ENCODE data around the gene TEKTIP1.
"Not testable (repeated sequence)": the region's sequence is repeated elsewhere in the genome, so short reads cannot be mapped to it uniquely, and the experiment has no call there.

Gene TEKTIP1

DNA sequence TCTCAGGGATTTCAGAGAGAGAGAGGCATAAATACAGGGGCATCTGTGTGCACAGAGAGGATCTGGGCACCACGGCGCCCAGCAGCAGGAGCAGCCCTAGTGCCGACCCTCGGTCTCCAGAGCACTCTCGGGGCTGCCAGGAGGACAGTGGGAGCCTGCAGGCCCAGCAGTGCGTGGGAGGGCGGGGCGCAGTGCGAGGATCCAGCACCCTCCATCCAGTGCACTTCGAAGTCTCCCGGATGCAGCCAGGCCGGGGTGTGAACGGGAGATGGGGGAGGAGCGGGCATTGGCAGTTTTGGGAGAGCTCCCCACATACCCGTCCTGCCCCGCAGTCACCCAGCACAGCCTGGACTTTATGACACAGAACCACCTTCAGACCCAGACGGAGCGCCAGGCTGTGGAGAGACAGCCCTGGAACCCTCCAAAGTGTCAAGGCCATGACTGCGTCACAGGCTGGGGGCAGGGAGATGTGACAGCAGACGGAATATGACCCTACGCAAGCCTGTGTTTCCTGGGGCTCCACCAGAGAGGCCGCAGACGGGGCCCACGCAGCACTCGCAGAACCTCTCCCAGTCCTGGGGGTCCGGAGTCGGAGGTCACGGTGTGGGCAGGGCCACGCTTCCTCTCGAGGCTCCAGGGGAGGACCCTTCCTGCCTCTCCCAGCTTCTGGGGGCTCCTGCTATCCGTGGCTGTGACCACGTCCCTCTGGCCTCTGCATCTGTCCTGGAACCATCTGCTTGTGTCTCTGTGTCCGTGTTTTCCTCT, 14.7 kb upstream of the TEKTIP1 start:
- no peak for DNase-seq

DNA sequence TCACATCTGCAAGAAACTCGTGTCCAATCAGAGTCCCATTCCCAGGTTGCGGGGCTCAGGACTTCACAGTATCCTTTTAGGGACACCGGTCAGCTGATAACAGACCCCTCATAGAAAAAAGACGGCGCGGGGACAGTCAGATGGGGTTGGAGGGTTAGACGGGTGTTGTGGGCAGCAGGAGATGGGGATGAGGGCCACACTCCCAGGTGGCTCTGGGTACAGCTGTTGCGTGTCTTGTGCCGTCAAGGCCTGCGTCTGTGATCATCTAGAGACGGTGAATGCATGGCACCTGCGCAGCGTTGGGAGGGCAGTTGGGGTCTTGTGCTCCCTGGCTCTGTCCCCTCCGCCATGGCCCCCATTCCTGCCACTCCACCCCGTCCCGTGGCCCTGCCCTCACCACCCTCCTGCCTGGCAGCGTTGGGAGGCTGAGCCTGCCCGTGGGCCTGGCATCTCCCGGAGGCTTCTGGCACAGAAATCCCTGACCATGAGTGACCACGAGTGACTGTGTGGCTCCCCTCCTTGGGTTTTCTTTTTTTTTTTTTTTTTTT, 14.0 kb upstream of the TEKTIP1 start:
- no peak for DNase-seq

DNA sequence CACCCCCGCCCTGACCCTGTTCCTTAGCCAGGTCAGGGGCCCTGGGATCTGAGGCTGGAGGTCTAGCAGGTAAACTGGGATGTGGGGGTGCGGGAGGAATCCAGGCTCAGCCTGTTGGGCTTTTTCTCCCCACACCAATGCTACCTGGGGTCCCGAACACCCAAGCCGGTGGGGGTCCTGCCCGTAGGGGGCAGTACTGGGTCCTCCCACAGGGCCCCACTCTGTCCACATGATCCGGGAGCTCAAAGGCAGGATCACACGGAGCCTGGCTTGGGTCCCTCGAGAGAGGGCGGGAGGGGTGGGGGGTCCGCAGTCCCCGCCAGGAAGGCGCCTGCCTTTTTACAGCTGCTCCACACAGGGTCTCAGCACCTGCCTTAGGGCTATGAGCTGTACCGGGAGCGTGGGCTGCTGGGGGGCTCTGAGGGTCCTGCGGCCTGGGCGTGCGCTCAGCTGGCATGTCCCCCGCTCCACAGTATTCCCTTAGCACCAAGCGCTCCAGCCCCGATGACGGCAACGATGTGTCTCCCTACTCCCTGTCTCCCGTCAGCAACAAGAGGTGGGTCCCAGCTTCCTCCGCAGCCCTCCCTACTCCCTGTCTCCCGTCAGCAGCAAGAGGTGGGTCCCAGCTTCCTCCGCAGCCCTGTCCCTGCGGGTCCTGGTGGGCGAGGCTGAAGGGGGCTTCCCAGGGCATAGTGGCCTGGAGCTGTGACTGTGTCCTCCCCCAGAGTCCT, 12.3 kb upstream of the TEKTIP1 start:
- no peak for DNase-seq

DNA sequence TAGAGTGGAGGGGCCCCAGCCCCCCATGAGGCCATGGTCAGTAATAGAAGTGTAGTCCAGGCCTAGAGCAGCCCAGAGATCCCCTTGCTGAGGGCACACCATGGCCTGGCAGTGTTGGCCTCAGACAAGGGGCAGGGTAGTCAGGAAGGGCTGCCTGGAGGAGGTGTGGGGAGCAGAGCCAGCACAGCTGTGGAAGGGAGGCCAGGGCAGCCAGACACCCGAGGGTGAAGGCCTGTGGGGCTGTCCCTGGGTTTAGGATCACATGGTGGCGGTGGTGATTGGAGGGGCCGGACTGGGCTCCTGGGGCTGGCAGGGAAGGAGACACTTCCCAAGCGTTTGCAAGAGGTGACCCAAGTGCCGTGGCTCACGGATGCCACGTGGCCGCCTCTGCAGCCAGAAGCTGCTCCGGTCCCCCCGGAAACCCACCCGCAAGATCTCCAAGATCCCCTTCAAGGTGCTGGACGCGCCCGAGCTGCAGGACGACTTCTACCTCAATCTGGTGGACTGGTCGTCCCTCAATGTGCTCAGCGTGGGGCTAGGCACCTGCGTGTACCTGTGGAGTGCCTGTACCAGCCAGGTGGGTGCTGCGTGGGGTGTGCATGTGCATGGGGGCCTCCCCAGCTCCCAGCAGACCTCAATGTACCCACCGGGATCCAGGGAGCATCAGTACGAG, 11.6 kb upstream of the TEKTIP1 start:
- no peak for DNase-seq

DNA sequence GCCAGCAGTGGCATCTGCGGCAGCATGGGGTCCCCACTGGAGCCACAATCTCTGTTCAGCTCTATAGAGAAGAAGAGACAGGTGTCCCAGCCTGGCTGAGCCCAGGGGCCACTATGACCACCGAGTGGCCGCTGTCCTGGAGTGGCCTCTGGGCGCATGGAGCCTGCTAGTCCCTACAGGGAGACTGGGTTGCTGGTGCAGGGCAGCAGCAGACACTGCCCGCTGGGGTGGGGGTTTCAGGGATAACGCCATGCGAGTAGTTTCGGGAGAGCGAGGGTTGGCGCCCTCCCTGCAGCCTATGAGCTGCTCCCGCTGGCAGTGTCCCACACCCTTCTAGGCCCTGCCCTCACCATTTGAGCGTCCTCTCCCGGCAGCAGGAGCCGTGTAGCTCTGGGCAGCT, 10.9 kb upstream of the TEKTIP1 start:
- DNase-seq = no peak

DNA sequence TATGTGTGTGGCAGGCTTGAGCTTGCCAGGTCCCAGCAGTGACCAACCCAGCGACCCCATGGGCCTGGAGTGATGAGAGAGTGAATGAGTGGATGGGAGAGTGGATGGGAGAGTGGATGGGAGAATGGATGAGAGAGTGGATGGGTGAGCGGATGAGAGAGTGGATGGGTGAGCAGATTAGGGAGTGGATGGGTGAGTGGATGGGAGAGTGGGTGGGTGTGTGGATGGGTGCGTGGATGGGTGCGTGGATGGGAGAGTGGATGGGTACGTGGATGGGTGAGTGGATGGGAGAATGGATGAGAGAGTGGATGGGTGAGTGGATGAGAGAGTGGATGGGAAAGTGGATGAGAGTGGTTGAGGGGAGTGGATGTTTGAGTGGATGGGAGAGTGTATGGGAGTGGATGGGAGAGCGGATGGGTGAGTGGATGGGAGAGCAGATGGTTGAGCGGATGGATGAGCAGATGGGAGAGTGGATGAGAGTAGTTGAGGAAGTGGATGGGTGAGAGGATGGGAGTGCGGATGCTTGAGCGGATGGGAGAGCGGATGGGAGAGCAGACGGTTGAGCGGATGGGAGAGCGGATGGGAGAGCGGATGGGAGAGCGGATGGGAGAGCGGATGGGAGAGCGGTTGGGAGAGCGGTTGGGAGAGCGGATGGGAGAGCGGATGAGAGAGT, 10.3 kb upstream of the TEKTIP1 start:
- DNase-seq = no peak

DNA sequence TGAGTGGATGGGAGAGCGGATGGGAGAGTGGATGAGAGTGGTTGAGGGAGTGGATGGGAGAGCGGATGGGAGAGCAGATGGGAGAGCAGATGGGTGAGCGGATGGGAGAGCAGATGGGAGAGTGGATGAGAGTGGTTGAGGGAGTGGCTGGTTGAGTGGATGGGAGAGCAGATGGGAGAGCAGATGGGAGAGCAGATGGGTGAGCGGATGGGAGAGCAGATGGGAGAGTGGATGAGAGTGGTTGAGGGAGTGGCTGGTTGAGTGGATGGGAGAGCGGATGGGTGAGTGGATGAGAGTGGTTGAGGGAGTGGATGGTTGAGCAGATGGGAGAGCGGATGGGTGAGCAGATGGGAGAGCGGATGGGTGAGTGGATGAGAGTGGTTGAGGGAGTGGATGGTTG, 9.7 kb upstream of the TEKTIP1 start:
- DNase-seq = not testable (repeated sequence)

DNA sequence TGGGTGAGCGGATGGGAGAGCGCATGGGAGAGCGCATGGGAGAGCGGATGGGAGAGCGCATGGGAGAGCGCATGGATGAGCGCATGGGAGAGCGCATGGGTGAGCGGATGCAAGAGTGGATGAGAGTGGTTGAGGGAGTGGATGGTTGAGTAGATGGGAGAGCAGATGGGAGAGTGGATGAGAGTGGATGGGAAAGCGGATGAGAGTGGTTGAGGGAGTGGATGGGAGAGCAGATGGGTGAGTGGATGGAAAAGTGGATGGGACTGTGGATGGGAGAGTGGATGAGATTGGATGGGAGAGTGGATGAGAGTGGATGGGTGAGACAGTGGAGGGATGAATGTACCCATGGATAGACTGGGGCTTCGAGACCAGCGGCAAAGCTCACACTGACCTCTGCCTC, 8.6 kb upstream of the TEKTIP1 start:
- DNase-seq = no peak

DNA sequence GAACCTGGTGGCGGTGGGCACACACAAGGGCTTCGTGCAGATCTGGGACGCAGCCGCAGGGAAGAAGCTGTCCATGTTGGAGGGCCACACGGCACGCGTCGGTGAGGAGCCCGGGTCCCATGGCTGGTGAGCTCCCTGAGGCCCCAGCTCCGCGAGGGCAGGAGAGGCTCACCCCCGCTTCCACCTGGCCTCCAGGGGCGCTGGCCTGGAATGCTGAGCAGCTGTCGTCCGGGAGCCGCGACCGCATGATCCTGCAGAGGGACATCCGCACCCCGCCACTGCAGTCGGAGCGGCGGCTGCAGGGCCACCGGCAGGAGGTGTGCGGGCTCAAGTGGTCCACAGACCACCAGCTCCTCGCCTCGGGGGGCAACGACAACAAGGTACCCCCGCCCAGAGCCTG, 7.3 kb upstream of the TEKTIP1 start:
- DNase-seq = no peak

DNA sequence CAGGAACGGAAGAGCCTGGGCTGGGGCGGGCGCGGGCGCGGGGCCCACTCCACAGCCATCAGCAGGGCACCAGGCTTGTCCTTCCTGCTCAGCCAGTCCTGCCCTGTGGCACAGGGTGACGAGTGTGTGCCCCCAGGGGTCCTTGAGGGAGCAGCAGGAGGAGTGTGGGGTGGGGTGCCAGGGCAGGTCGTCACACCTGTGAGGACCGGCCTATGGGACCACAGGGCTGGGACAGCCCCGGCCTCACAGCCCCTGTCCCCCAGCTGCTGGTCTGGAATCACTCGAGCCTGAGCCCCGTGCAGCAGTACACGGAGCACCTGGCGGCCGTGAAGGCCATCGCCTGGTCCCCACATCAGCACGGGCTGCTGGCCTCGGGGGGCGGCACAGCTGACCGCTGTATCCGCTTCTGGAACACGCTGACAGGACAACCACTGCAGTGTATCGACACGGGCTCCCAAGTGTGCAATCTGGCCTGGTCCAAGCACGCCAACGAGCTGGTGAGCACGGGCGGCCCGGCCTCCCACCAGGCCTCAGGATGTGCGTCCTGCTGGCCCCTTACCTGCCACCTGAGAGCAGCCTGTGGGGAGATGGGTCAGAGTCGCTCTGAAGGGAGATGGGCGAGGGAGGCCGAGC, 6.7 kb upstream of the TEKTIP1 start:
- DNase-seq = no peak

DNA sequence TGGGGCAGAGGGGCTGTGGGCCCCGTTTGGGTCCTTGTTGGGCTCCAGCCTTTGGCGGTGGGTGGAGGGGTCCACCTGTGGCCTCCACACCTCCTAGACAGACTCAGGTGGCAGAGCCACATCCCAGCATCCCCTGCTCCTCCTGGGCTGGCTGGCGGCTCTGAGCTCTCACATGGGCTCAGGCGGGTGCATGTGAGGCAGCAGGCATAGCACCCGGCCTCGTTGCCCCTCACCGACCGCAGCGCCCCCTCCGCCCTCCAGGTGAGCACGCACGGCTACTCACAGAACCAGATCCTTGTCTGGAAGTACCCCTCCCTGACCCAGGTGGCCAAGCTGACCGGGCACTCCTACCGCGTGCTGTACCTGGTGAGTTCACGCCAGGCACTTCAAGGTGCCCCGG, 5.9 kb upstream of the TEKTIP1 start:
- DNase-seq = no peak

DNA sequence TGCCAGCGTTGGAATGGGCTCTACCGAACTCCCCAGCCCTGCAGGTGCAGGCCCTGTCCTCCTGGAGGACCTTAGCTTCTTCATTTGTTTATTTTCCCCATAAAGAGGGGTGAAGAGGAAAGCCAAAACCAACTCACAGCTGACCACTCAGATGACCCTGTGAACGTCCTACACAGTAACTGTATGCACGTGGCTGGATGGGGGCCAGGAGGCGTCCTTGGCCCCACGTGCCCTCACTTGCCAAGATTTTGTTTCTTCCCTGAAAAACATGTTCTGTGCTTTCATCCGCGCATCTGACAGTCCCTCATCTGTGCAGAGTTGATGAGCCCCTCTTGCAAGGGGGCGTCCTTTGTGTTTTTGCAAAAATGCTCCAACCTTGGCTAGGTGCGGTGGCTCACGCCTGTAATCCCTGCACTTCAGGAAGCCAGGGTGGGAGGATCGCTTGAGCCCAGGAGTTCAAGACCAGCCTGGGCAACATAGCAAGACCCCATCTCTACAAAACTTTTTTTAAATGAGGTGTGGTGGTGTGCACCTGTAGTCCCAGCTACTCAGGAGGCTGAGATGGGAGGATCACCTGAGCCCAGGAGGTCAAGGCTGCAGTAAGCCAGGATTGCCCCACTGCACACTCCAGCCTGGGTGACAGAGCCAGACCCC, 5.3 kb upstream of the TEKTIP1 start:
- DNase-seq = no peak

DNA sequence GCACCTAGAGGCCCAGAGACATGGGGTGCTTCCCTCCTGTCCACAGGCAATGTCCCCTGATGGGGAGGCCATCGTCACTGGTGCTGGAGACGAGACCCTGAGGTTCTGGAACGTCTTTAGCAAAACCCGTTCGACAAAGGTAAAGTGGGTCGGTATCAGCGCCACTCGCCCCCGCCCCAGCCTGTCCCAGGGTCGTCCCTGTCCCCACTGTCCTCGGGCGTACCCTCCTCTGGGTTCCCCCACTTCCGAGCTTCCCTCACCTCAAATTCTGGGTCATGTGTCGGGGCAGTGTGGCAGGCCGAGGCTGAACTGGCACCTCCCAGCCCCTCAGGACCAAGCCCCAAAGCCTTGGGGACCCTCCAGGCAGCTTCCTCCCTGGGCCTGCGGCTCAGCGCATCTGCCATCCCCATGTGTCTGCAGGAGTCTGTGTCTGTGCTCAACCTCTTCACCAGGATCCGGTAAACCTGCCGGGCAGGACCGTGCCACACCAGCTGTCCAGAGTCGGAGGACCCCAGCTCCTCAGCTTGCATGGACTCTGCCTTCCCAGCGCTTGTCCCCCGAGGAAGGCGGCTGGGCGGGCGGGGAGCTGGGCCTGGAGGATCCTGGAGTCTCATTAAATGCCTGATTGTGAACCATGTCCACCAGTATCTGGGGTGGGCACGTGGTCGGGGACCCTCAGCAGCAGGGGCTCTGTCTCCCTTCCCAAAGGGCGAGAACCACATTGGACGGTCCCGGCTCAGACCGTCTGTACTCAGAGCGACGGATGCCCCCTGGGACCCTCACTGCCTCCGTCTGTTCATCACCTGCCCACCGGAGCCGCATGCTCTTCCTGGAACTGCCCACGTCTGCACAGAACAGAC, 4.4 kb upstream of the TEKTIP1 start:
- no peak for DNase-seq

DNA sequence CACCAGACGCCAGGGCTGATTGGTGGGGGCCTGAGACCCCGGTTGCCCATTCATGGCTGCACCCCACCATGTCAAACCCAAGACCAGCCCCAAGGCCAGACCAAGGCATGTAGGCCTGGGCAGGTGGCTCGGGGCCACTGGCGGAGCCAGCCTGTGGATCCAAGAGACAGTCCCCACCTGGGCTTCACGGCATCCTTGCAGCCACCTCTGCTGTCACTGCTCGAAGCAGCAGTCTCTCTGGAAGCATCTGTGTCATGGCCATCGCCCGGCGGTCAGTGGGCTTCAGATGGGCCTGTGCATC, 3.8 kb upstream of the TEKTIP1 start:
- DNase-seq = no peak

DNA sequence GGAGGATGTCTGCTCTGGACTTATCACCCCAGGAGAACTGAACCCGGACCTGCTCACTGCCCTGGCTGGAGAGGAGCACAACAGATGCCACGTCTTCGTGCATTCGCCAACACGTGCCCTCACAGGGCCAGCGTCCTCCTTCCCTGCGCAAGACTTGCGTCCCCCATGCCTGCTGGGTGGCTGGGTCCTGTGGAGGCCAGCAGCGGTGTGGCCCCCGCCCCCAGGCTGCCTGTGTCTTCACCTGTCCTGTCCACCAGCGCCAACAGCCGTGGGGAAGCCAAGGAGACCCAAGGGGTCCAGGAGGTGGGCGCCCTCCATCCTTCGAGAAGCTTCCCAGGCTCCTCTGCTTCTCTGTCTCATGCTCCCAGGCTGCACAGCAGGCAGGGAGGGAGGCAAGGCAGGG, 3.4 kb upstream of the TEKTIP1 start:
- no peak for DNase-seq

DNA sequence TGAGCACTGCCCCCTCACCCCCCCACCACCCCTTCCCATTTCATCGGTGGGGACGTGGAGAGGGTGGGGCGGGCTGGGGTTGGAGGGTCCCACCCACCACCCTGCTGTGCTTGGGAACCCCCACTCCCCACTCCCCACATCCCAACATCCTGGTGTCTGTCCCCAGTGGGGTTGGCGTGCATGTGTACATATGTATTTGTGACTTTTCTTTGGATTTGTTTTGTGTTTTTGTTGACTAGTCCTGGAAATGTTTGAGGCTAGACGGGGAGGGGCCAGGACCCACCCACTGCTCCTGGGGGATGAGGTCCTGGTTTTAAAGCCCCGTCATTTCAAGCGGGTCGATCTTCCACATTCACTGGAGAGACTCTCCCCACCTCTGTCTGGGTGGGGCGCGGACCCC, 3.0 kb upstream of the TEKTIP1 start:
- DNase-seq = no peak

DNA sequence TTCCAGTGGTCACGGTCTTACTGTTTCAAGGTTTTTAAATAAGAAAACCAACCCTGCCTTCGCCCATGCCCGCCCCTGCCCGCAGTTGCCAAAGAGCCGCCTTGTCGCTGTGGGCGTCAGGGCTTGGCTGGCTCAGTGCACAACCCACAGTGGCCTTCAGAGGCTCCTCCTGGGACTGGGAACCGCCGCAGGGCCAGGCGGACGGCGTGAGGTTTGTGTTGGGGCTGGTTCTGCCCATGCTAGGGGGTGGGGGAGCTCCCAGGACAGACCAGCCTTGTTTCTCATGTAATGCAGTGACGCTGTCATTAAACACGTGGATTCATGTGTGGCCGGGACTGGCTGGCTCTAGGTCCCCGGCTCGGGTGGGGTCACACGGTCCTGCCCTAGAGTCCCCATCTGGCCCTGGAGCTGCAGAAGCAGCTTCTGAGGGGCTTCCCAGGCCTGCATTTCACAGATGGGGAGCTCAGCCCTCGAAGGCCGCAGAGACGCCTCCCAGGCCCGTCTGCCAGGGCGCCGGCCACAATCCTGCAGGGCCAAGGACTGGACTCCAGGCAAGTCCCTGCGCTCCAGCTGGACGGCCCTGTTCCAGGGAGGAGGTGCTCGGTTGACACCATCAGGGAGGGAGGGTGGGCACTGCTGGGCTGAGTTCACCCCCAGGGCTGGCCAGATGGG, 2.4 kb upstream of the TEKTIP1 start:
- DNase-seq = no peak

DNA sequence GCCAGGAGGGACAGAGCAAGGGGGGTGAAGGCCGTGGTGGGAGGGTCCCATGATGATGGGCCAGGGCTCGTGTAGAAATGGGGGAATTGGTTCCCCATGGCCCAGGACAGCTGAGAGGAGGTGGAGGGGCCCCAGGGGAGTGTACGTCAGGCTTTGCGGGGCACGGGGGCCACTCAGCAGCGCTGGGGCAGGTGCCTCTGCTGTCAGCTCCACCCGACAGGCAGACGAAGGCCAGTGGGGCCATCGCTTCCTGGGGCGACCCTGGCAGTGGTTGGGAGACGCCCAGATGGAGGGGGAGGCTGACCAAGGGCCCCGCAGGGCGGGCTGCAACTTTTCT, 1.9 kb upstream of the TEKTIP1 start:
- DNase-seq = no peak

DNA sequence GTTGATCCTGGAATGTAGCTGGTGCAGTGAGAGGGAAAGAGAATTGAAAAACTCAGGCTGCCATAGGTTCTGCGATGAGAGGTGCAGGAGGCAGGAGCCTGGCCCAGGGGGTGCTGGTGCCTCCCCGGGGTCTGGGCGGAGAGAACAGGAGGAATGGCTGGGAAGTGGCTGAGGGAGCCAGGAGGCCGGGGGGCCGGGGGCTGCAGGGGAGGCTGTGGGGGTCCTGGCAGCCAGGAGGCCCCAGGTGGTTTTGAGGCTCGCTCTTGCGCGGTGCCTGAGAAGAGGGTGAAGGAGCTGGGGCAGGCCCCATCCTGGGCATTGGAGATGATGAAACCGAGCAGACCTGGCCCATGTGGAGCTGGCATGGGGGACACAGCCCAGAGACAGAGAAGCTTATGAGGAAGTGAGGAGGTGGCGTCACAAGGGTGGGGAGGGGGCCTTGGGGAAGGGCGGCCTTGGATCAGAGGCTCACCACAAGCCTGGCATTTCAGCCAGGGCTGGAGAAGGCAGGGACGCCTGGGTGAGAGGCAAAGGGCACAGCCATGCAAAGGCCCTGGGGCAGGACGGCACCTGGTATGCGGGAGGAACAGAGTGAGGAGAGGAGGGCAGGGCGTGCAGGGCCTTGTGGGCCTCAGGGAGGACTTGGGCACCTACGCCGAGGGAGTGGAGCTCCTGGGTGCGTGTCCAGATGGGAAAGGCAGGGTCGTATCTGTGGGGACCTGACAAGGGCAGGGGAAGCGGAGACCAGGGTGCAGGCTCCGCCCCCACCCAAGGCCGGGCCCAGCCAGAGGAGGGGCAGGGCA, 1.3 kb upstream of the TEKTIP1 start:
- no peak for DNase-seq
